NCI-H146 treated with DMSO at 0.1 percent for 48 hours (cell line): ENCODE measurements around the gene DPYSL5.

Source experiments
- DNase-seq: peaks from one replicate; lab custom pipeline; 2025; ENCODE audit not compliant: unreplicated experiment; lab: John Stamatoyannopoulos, UW

The DPYSL5 gene

DNA sequence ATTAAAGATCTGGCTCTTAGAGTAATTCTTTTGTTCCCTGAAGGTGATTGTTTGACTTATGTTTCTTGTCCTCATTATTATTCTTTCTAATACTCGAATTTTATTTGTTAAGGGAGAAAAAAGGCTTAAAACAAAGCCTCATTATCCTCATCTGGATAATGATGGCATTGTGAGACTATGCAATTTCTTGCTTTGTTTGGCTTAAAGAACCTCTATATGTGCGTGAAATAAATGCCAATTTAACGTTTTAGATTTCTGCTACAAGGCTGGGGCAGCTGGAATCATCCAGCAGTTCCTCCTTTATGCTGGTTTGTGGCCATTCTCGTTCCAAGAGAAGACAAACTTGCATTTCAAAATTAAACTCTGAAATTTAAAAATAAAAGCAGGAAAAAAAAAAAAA lies 4.9 kb upstream of the DPYSL5 start:
- DNase-seq = no peak

DNA sequence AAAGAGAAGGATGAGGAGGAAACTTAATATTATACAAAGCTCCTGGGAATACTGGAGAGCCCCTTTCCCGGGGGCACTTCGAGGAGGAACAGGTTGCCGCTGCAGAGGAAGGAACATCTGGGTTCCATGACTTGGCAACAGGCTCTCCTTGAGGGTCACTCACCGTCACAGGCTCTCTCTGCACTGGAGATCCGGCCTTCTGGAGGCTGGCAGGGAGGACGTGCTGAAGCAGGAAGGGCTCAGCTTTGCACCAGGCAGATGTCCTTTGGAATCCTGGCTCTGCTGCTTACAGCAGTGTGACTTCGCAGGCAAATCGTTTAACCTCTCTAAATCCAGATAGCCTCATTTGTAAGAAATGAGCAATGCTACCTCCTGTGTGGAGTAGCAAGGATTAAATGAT lies 2.9 kb upstream of the DPYSL5 start:
- DNase-seq = no peak

DNA sequence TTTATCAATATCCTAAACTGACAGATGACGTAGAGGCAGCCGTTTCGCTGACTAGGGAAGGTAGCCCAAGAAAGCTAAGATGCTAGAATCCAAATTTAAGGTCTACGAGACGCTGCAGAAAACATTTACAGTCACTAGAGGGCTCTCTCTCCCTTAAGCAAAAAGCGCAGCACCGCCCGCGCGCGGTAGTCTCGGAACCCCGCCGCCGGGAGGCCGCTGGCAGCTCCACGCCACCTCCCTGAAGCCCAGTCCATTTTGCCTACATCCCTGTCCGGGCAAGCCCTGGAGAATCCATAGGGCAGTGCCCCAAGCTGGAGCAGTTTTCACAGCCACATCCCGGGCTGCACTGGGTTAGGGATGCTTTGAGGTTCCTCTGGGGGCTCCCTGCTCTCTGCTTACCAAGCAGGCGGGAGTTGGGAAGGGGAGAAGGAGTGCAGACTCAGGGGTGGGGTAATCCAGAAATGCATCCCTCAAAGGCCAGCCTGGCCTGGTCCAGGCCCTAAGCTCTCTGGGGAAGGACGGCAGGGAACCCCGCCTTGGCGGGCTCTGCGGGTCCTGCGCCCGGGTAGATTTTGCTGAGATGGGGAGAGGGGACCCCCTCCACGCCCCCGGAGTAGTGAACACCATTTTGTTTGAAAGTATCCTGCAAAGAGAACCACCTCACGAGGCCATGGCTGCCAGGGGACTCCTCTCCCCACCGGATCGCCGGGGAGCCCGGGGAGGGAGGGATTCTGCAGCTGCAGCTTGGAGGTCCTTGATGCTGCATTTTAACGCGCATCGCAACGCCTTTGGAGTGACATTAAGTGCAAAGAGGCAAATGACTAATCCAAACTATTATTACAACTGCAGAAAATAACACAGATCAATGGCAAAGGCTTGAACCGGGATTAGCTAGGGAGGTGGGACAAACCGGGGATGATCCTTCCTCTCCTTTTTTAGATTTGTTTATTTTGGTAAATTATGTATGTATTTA lies 1.3 kb upstream of the DPYSL5 start:
- peak; percentile 88 for DNase-seq

DNA sequence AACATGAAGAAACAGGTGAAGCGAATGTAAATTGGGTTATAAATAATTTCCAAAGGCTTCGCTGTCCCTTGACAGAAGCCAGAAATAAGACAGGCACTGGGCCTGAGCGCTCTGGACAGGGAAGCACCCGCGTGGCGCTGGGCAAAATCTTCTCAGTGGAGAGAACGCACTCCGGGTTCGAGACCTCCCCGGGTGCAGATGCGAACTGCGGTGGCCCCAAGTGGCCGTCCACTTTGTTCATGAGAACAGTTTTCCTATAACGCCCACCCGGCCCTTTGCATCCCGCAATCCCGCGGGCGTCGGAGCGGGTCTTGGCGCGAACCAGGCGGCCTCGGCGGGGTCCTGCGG lies 651 bp upstream of the DPYSL5 start:
- DNase-seq = no peak

DNA sequence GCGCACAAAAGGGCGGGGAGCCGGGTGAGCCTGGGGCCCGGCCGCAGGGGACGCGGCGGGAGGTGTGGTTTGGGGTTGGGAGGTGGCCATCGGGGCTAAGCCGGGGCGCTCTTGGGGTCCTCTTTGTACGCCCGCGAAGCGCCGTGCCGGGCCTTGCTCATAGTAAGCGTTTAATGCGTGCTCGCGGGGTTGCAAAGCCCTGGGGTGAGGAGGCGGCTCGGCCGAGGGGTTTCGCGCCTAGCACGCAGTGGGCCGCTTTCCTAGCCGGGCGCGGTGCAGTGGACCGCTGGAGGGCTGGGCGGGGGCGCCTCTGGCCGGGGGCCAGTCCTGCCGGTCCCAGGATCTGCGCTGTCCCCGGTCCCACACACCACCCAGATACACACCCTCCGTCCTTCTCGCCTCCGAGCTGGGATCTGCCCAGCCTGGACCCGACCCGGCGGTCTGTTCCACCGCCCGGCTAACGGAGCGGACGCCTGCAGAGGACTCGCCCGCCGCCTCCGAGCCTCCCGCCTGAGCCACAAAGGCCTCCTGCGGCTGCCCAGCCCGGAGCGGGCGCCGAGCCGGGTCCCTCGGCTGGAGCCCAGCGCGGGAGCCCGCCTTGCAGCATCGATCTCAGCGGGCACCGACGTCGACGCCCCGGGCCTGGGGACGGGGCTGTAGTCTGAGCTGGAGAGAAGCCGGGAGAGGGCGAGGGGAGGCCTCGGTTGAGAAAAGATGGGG lies 564 bp downstream of the DPYSL5 start:
- peak; percentile 36 for DNase-seq

DNA sequence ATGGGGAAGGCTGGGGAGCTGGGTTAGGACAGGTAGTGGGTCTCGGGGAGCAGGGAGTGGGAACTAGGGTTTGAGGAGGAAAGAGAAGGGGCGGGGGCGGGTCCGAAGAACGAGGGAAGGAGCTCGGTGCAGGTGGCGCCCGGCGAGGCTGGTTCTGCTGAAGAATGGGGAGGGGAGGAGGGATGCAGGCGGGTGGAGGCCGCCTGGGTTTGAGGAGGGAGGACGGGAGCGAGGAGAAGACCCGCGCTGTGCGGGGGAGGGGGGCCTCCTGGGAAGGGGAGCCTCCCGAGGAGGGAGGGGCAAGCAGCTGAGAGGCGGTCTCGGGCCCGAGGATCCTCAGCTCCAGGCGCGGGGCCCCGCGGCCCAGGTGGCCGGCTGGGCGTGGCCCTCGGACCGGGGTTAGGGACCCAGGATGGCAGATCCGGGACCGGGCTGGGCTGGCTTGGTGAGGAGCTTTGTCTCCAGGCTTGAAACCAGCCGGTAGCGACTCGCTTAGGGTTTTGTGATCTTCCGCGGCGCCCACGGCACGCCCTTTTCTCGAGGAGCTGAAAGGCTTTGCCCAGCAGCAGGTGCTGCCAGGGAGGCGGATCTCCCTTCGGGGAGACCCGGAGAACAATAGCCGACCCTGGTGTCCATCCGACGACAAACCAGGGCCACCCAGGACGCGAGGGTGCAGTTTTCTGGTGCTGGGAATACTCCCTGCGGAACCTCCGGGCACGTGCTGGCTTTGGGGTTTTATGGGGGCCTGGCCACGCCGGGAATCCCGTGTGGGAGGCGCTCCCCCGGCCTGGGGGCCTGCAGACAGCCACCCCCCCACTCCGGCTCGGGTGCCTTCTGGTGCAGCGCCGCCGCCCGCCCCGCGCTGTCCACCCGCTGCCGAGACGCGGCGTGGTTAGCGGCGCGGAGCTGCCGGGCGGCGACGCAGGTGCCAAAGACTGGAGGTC lies 1.4 kb downstream of the DPYSL5 start:
- peak; percentile 72 for DNase-seq

DNA sequence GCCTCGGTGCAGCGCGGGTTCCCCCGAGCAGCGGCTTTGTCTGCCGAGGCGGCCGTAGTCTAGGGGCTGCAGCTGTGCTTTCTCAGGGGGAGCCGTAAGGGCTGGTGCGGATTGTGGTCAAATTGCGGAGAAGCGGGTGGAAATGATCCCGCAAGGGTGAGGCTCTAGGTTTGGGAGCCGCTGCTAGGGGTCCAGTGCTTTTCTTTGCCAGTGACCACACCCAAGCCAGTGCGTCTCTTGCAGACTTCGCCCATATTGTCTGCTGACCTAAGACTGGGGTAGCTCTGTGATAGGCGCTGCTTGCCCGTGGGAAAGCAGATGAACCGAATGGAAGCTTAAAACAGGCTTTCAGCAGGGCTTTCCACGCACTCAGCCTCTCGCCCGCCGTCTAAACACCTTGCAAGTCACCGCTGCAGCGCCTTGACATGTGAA lies 2.1 kb downstream of the DPYSL5 start:
- peak; percentile 25 for DNase-seq

DNA sequence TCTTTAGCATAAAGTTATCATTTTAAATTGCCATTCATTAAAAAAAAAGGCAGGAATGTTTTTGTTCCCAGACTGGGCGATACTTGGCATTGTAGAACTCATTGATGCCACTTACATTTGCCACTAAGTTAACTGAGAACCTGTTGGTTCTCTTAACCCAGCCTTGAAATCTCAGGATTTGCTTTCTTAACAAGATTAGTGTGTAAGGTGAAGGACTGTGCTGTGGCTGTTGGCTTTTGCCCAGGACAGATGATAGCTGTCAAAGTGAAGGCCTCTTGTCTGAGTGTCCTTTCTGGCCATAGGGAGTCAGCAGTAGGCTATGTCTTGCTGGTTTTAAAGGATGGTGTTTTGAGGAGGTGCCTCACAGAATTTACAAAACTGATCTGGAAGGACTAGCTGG lies 2.6 kb downstream of the DPYSL5 start:
- no peak for DNase-seq

DNA sequence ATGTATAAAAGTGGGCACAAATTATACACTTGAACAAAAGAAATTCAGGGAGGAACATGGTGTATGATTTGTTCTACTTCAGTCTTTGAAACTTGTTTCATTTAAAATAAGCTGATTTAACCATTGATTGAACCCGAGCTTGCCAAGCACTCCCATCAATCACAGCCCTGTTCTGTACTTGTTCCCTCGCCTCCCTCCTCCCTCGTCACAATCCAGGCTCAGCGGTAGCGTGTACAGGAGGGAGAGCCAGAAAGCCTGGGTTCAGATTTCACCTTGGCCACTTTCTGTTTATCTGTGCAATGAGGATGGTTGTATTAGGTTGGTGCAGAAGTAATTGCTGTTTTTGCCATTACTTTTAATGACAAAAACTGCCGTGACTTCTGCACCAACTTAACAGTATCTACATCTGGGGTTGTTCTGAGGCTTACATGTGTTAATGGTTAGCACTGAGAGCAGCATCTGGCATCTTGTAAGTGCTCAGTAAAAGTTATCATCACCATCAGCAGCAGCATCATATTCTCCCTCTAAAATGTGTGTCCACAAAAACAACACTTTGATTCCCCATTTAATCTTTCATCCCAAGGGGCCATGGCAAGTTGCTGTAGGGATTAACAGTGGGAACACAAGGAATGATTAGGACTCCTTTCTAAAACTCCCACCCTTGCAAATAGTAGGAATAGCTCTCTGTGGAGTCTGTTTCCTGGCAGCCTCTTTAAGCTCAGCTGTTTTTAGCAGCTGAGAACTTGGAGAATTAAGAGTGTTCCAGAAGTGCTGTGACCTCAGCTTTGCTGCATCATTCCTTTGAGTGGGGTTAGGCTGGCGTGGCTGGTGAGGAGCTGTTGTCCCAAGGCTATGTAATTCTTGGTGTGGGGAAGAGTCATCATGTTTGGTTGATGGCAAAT lies 4.7 kb downstream of the DPYSL5 start:
- DNase-seq = no peak

DNA sequence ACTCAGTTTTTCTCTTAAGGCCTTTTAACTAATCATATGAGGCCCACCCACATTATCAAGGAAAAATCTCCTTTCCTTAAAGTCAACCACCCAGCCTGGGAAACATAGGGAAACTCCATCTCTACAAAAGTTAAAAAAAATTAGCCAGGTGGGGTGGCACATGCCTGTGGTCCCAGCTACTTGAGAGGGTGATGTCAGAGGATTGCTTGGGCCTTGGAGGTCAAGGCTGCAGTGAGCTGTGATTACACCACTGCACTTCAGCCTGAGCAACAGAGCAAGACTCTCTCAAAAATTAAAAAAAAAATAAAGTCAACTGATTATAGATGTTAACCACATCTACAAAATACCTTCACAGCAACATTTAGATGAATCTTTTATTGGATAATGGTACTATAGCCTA lies 5.8 kb downstream of the DPYSL5 start:
- no peak for DNase-seq

DNA sequence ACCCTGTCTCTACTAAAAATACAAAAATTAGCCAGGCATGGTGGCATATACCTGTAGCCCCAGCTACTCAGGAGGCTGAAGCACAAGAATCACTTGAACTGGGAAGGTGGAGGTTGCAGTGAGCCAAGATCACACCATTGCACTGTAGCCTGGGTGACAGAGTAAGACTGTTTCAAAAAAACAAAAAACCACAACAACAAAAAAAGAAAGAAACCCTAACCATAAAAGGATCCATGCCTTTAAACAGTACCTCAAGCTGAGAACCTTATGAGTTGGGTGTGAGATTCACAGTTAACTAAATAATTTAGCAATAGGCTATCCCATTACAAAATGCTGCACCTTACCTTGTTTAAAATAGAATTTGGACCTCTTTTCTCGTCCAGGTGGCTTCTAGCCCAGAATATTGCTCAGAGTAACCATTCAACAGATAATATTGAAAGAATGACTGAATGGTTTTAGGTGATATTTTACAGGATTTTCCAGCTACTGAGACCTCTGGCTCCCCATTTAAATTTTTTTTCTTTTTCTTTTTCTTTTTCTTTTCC lies 6.4 kb downstream of the DPYSL5 start:
- DNase-seq = no peak

DNA sequence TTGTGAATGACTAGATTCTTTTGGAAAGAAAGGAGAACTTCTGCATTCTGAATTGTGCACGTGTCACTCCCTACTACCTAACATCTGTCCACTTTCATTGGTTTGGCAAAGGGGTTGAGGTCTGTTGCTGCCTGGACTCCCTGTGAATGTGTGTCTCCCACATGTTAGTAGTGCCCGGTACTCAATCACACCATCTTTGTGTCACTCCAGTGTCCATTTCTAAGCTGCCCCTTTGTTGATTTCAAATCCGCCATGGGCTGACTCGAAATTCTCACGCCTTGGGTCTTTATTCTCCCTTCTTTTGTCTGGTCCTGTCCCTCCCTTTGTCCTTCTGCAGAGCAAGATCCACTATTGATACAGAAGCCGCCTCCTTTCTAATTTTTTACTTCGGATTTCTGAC lies 7.5 kb downstream of the DPYSL5 start:
- no peak for DNase-seq

DNA sequence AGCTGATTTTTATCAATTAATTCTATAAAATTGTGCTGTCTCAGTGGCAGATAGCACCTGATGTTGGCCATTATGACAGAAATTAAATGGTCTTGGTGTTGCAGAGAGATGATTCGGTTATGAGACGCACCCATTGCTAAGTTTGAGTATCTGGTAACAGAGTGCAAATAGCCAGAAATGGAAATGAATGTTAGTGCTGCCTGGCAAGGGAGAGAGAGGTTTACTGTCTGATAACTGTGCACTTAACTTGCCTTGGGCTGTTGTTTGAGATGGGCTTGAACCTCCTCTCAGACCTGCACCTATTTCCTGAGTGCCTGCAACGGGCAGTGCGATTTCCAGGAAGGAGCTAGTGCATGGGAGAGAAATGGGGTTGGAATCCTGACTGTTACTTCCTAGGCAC lies 11.7 kb downstream of the DPYSL5 start:
- no peak for DNase-seq

DNA sequence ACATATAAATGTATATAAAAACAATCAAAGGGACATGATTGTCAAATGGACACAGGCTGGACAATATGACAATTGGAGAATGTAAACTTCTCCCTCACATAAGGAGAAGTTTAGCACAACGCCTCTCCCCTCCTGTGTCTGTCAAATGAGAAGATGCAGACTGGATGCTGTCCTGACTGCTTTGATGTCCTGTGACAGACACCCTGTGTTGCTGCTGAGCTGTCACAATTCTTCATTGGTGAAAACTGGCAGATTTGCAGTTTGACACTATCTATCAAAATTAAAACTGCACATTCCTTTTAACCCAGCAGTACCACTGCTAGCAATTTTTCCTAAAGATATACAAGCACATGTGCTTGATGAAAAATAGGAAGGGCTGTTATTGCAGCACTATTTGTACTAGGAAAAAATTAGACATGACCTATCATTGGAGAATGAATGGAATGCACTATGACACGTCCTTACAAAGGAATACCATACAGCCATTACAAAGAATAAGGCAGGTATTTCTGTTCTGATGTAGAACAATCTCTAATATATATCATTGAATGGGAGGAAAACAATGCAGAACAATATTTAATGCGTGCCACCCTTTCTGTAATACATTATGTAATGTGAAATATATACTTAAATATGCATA lies 12.4 kb downstream of the DPYSL5 start:
- no peak for DNase-seq

DNA sequence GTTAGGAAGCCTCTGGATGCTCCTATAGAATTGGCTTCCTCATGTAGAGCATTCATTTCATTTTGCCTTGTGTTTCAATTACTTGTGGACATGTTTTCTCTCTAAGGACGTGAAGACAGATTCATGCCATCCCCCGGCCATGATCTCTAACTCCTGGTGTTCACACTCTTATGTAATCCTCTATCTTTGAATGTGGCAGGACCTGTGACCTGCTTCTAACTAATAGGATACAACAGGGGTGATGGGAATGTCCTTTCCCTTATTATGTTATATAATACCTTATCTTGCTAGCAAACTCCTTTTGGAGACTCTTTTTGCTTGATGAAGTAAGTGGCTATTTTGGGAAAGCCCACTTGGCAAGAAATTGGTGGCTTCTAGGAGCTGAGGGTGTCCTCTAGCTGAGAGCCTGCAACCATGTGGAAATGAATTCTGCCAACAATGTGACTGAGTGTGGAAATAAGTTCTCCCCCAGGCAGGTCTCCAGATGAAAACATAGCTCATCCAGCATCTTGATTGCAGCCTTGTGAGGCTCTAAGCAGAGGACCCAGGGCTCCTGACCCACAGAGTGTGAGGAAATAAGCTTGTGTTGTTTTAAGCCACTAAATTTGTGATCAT lies 13.8 kb downstream of the DPYSL5 start:
- no peak for DNase-seq

DNA sequence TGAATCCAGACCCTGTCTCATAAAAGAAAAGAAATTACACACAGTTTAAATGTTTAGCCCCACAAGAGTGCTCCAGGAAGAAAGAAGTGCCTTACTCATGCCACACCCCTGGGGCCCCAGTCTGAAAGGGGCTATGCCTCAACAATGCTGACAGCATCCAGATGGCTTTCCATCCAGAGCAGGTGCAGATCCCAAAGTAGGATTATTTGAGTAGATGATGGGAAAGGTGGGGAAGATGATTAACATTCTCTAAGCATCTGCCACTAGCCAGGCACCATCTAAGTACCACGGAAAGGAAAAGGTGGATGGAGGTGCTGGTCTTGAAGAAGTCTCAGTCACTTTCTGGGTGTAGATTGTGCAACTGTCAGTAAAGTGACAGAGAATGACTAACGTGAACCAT lies 16.3 kb downstream of the DPYSL5 start:
- DNase-seq = no peak

DNA sequence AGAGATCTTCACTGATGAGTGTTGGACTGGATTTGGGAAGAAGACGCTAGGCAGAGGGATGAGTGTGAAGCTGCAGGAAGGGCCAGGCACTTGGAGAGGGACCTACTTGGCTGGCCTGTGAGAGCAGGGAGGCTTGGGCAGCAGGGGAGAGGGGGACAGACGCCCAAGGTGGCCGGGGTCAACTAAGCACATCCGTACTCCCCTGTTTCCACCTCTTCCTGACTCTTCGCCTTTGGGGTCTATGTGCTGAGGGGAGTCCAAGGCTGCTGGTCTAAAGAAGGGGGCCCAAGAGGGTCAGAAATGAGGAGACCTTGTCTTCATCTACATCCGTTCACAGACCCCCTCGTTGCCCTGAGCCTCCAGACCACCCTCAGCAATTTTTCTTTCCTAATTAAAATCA lies 16.7 kb downstream of the DPYSL5 start:
- DNase-seq = no peak

DNA sequence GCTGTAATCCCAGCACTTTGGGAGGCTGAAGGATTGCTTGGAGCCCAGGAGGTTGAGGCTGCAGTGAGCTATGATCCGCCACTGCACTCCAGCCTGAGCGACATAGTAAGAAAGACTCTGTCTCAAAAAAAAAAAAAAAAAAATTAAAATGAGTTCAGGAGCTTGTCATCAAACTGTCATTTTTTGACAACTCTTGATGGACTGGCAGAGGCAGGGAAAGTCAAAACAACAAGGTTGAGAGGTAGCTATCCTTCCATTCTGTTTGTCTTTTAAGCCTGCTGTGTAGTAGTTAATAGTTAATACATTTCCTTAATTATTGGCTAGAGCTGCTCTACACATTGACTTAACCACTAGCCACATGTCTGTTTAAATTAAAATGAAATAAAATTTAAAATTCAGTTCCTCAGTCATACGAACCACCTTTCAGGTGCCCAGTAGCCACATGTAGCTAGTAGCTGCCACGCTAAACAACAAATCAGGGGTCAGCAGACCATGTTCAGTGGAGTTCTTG lies 22.7 kb downstream of the DPYSL5 start:
- DNase-seq = no peak
